EH (cell line): Measurements from ENCODE around the gene USP34.

Source experiments
- DNase-seq: peaks from one replicate; pipeline ENCODE4 v3.0.0-alpha.2; 2015; ENCODE audit warnings: low read depth

USP34 gene

DNA sequence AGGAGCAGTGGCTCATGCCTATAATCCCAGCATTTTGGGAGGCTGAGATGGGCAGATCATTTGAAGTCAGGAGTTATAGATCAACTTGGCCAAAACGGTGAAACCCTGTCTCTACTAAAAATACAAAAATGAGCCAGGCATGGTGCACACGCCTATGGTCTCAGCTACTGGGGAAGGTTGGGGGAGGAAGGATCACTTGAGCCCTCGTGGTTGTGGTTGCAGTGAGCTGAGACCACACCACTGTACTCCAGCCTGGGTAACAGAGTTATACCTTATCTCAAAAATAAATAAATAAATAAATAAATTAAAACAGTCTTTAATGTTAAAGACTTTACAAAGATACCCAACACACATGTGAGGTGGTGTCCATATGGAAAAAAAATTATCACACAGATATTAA is 174.9 kb downstream of the USP34 start:
- DNase-seq, result no peak

DNA sequence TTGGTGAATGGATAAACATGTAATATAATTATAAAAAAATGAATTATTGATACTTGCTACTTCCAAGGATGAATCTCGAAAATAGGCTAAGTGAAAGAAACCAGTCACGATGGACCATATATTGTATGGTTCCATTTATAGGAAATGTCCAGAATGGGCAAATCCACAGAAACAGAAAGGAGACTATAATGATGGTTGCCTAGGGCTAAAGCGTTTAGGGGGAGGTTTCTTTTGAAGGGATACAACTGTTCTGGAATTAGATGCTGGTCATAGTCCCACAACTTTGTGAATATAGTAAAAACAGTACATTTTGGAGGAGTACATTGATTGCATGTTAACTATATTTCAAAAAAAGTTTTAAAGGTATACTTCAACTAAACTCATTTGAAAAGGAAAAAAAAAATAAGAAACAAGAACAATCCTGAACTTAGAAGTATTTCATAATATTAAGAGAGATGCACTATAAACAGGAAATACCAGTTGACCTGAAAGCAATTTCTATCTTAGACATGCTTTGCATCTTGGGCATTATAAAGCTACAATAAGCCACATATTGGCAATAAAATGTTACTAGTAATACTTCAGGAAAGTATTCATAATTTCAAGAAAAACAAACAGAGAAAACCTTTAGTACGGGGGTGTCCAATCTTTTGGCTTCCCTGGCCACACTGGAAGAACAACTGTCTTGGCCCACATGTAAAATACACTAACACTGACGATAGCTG is 178.9 kb downstream of the USP34 start:
- DNase-seq, result peak; percentile 32

DNA sequence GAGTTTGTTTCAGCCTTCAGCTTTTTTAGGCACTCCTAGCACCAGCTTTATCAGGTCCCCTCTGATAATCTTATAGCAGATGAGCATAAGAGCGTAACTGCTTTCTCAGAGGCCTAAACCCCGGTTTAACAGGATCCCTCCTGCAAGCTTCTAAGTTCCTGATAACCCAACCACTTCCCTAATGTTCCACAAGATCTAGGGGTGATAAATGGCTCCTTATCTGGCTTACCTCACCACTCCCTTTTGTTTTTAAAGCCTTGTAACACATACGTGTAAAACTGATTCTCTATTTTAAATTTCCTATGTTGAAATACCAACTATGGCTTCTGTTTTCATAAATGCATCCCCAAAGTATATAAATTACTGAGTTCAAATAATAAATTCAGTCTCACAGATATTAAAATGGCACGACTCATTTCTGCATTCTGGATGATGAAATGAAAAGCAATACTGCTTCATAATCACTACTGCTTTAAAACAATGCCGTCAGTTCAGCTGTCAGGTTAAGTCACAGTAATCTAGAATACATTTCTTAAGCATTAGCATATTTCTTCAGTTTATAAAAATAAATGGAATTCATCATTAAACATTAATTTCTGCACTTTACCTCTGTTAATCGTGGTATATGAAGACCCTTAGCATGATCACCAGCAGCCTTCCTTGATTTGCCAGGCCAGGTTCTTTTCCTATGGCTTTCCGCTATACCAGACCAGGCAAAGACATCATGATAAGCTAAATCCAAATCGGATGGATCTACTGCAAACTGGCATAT is 182.6 kb downstream of the USP34 start:
- DNase-seq, result no peak

DNA sequence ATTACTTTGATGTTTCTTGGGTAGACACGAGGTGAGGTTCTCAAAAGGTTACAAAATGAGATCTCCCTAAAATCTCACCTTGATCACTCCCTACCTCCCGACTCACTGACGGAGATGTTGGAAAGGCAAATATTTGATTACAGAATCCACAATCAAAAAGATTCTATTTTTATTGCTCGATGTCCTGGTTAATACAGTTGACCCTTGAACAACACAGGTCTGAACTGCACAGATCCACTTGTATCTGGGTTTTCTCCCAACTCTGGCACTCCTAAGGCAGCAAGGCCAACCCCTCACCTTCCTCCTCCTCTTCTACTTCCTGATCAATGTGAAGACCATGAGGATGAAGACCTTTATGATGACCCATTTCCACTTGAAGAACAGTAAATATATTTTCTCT is 183.6 kb downstream of the USP34 start:
- DNase-seq, result no peak

DNA sequence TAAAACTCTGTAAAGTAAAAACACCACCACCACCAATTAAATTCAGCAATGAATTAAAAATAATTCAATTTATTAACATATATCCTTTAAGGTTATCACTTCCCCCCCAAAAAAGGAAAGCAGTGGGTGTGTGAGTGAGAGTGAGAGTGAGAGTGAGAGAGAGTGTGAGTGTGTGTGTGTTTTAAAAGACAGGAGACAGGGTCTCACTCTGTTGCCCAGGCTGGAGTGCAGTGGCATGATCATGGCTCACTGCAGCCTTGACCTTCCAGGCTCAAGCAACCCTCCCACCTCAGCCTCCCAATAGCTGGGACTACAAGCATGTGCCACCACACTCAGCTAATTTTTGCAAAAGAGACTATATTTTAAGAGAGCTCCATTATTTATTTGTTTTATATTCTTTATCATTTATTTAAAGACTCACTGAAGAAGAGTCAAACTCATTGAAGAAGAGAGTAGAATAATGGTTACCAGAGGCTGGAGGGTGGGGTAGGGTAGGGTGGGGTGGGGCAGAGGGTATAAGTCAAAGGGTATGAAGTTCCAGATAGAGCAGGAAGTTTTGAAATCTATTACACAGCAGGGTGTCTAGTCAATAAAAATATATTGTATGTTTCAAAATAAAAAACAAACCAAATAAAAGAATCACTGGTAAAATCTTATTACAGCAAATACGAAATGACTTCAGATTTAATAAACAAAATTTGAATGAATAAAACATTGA is 187.3 kb downstream of the USP34 start:
- no peak for DNase-seq

DNA sequence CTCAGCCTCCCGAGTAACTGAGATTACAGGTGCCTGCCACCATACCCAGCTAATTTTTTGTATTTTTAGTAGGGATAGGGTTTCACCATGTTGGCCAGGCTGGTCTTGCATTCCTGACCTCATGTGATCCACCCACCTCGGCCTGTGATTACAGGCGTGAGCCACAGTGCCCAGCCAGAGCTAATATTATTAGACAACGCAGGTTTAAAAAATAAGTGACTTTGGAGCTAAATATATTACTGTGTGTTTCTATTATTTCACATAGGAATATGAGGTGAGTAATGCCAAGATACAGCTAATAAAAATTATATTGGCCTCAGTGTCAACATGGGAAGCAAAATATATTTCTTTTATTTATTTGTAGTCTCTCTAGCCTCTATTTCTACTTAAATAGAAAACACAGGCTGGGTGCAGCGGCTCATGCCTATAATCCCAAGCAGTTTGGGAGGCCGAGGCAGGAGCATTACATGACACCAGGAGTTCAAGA is 188.7 kb downstream of the USP34 start:
- DNase-seq, result no peak

DNA sequence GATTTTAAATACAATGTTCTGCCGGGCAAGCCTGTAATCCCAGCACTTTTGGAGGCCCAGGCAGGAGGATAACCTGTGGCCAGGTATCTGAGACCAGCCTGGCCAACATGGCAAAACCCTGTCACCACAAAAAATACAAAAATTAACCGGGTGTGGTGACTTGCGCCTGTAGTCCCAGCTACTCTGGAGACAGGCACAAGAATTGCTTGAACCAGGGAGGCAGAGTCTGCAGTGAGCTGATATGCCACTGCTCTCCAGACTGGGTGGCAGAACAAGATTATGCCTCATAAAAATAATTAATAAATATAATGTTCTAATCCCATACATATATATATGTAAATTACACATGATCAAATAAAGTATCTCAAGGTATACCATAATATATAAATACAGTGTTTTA is 189.6 kb downstream of the USP34 start:
- no peak for DNase-seq

DNA sequence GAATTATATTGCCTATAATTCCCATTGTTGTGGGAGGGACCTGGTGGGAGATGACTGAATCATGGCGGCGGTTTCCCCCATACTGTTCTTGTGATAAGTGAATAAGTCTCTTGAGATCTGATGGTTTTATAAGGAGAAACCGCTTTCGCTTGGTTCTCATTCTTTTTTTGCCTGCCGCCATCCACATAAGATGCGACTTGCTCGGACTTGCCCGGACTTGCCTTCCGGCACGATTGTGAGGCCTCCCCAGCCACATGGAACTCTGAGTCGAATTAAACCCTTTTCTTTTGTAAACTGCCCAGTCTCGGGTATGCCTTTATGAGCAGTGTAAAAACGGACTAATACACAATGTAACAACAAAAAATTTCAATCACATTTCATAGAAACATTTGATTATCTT is 193.1 kb downstream of the USP34 start:
- DNase-seq, result no peak

DNA sequence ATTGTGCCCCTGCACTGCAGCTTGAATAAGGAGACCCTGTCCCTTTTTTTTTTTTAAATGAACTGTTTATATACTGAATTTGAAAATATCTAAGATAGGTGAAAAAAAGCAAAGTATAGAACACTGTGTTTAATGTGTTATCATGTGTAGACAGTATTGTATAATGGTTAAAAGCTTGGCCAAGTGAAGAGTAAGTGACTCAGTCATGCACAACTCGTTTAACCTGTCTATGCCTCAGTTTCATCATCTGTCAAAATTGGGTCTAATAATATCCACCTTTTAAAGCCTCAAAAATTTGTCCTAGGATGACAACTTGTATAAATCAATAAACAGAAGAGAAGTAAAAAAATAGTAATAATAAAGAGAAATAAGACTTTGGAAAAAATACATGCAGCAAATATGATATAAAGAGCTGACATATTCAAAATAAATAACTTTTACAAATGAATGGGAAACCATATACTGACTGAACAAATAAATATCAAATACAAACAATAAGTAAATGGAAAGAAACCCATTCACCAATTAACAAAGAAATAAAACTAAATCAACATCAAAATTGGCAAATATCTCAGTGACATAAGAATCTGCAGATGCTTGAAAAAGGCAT is 195.2 kb downstream of the USP34 start:
- no peak for DNase-seq

DNA sequence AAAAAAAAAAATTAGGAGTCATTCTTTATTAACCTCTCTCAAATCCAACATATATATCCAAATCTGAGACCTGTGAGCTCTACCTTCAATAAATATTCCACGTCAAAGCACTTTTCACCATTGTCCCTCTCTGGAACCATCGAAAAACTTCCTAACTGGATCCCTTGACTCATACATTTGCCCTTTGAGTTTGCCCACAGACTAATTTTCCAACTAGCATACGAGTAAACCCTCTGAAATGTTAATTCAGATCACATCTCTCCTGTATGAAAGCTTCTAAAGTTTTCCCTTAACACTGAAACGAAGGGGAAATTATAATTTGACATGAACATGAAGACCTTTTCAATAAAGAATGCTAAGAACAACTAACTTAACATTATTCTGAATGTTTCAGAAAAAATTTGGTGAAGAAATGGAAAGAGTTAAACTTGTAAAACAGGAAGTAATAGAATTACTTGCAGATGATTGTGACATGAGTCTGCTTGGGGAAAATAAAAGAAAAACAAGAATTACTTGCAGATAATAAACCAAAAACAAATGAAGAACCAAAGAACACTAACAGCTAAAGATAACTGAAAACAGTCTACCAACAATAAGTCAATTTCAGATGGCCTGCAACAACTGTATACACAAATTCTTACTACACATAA is 198.3 kb downstream of the USP34 start:
- DNase-seq, result peak; percentile 54

DNA sequence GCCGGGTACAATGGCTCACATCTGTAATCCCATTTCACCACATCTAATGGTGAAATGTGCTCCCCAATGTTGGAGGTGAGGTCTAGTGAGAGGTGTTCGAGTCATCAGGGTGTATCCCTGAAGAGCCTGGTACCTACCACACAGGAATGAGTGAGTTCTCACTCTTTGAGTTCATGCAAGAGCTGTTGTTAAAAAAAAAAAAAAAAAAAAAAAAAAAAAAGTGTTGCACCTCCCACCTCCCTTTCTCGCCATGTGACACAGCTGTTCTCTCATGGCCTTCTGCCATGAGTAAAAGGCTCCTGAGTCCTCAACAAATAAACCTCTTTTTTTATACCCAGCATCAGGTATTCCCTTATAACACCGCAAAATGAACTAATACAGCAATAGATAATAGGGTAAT is 202.6 kb downstream of the USP34 start:
- DNase-seq, result no peak

DNA sequence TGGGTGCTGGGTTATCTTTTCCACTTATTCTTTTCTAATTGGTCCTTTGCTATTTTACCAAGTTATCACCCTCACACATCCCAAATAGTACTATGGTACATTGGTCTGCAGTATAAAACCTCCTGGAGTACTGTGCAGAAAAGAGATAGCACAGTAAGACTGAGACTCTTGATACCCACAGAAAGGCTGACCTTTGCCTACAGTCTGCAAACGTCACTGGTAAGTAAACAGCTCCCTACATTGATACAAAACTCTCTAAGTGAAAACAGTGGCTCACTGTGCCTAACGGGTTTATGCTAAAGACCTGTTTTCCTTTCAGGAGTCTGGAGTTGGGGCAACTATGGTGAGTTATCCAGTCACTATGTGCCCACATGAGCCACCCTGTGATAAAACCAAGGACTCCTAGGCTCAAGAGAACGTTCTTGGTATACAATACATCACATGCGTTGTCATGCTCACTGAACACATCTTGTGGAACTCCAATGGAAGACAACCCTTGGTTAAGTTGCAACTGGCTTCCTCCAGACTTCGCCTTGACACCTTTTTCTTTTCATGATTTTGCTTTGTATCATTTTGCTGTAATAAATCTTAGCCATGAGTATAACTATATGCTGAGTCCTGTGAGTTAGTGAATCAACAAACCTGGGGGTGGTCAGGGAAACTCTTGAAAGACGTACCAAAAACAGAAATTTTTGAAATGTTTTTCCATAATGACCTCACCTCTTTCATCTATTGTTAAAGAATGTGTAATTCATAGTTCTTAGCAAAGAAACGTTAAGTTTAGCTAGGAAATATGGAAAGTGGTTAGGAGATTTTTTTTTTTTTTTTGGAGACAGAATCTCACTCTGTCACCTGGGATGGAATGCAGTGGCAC is 204.0 kb downstream of the USP34 start:
- DNase-seq, result no peak

DNA sequence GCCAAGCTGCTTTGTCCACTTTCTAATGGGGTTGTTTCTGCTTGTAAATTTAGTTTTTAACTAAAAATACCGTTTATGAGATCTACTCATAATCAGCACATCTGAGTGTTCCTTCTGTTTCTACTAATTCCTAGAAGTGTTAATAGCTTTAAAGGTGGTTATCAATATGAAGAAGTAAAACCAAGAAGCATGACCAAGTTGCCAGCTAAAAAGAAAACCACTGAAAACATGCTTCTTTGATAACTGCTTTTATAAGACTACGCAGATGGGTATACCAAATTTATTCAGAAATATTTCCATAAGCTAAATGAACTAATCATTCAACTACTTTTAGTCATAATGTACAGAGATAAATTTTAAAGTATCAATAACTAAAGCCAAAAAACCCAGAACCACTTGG is 207.1 kb downstream of the USP34 start:
- no peak for DNase-seq

DNA sequence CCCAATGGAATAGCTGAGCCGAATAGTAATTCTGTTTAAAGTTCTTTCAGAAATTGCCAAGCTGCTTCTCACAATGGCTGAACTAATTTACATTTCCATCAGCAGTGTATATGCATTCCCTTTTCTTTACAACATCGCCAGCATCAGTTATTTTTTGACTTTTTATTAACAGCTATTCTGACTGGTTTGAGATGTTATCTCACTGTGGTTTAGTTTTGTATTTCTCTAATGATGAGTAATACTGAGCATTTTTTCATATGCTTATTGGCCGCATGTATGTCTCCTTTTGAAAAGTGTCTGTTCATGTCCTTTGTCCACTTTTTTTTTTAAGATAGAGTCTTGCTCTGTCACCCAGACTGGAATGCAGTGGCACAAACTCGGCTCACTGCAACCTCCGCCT is 208.2 kb downstream of the USP34 start:
- peak; percentile 85 for DNase-seq

DNA sequence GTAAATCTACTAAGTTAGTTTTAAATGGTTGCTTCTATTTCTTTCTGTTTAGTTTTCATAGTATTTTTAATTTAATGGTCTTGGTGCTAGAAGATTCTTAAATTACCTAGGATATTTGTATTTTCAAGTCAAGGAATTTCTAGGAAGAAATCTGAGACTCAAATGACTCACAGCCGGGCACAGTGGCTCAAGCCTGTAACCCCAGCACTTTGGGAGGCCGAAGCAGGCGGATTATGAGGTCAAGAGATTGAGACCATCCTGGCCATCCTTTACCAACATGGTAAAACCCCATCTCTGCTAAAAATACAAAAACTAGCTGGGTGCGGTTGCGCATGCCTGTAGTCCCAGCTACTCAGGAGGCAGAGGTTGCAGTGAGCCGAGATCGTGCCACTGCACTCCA is 213.4 kb downstream of the USP34 start:
- no peak for DNase-seq

DNA sequence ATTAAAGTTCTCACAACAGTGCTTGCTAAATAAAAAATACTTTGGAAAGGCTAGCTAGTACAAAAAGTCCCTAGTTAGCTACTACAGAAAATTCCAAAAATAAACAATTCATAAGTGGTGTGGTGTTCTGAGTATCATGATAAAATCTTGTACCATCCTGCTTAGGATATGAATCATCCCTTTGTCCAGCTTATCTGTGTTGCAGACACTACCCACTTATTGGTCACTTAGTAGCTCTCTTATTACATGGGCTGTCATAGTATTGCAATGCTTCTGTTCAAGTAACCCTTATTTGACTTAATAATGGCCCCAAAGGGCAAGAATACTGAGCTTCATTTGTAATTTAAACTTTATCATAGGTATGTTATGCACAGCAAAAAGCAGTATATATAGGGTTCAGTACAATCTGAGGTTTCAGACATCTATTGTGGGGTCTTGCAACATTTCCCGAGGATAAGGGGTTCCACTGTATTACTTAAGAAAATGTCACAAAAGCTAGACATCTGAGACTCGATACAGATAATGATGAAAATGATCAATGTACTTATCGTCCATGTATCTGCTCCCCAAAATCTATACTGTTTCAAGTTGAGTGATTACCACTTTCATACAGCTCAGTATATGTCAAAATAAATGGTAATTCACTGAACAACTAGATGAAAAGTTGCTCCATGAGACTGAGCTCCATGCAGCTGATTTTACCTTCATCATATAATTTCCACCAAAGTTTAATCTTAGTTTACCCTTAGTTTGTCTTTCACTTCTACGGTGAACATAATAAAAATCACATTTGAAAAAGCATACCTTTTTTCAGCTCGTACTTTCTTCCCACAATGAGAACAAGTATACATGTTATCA is 215.1 kb downstream of the USP34 start:
- peak; percentile 94 for DNase-seq

DNA sequence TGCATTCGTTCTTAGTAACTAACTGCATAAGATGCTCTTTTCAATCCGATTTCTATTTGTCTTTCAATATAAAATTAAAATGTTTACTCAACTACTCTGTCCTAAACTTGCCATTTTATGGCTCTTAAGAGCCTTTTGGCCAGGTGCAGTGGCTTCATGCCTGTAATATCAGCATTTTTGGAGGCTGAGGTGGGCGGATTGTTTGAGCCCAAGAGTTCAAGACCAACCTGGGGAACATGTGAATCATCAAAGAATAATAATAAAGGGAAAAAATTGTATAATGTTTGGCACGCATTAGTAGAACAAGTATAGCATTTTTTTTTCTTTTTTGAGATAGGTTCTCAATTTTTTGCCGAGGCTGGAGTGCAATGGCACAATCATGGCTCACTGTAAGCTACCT is 216.4 kb downstream of the USP34 start:
- DNase-seq, result no peak

DNA sequence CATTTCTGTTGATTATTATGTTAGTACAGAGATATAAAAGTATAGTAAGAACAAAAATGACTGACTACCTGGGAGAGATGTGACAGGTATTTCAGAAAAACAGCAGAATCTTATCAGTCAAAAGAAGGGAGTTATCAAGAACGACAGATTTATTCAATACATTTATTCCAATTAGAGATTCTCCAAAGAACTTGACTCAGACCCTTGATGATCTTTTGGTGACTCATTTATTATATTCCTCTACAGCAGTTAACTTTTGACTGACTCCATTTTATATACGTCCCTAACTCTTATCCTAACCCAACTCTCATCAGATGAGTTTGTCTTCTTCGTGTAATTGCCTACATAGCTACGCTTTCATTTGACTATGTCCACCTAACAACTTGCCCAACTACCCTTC is 217.8 kb downstream of the USP34 start:
- DNase-seq, result peak; percentile 32

DNA sequence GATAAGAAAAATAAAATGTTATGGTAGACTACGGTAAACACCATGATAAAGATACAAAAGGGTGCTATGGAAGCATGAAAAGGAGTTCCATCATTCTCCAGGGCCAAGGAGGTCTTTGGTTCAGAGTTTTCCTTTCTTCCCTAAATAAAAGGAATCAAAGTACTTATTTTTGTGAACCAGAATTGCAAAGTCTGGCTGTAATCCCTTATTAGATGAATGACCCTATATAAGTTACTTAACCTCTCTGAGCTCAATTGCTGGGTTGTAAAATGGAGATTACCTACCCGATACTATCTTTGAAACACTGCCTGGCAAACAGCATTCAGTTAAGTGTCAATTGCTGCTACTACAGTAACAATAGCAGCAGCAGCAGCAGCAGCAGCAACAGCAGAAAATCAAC is 218.9 kb downstream of the USP34 start:
- DNase-seq, result no peak

DNA sequence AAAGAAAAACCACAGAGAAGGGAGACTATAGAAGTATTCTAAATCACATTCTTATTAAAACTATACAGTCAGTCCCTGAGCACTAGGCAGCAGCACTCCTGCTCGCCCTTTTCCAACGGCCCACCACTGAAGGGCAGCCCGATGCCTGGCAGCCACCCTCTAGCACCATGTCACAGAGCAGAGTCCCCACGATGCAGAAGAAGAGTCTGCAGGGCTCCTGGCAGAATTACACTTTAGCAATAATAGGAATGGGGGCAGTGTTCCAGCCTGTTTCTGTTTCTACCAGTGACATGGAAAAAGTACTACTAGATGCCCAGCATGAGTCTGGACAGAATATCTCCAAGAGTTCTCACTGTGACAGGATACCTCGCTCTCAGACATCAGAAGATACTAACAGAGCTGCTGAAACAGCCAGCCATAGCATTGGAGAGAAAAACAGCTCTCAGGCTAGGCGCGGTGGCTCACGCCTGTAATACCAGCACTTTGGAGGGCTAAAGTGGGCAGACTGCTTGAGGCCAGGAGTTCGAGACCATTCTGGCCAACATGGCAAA is 221.3 kb downstream of the USP34 start:
- no peak for DNase-seq
